ENCODE measurements around the gene RBP2. TPM values are rescaled to one million over a fixed set of nuclear protein-coding genes. Genes with fewer than 3 reads are reported as not detected.

Gene RBP2
- total RNA-seq, 1 donor from 2014 or later: not detected

DNA sequence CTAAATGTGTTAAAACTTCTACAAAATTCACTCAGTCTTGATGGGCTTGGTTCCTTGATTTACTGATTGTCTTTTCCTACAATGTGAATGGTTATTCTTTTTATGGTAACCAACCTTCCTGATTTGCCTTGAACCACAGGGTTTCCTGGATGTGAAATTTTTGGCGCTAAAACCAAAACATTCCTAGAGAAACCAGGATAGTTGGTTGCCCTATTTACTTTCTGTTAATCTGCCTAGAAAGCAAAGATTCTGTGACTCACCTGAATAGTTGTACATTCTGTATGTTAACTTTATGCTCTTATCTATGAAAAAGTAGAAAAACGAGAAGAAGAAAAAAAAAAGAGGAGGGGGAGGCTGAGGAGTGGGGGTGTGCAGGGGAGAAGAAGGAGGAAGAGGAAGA lies 23.2 kb upstream of the RBP2 start:
- no peak overlapping the region for H3K27ac Mint-ChIP-seq
- H3K27me3 Mint-ChIP-seq: peaks cover 1% of the 10 kb centered on the region
- DNase-seq: no peak
- intact Hi-C loops (cut with micrococcal nuclease): no loop called here
- H3K4me3 Mint-ChIP-seq: no peak overlapping the region
- ChIA-PET POLR2A (no interaction called here), CTCF (no interaction called here)
- H3K4me1 Mint-ChIP-seq: peaks cover 6% of the 10 kb centered on the region
- H3K36me3 Mint-ChIP-seq (ENCODE audit: low read depth): peaks cover 12% of the 10 kb centered on the region
- ATAC-seq (ENCODE audit: low read depth): no peak
- TF ChIP-seq, protein P1, sequence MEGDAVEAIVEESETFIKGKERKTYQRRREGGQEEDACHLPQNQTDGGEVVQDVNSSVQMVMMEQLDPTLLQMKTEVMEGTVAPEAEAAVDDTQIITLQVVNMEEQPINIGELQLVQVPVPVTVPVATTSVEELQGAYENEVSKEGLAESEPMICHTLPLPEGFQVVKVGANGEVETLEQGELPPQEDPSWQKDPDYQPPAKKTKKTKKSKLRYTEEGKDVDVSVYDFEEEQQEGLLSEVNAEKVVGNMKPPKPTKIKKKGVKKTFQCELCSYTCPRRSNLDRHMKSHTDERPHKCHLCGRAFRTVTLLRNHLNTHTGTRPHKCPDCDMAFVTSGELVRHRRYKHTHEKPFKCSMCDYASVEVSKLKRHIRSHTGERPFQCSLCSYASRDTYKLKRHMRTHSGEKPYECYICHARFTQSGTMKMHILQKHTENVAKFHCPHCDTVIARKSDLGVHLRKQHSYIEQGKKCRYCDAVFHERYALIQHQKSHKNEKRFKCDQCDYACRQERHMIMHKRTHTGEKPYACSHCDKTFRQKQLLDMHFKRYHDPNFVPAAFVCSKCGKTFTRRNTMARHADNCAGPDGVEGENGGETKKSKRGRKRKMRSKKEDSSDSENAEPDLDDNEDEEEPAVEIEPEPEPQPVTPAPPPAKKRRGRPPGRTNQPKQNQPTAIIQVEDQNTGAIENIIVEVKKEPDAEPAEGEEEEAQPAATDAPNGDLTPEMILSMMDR (IDR thresholded peaks at IDR 0.05): no peak
- H3K9me3 Mint-ChIP-seq: peaks cover 8% of the 10 kb centered on the region

DNA sequence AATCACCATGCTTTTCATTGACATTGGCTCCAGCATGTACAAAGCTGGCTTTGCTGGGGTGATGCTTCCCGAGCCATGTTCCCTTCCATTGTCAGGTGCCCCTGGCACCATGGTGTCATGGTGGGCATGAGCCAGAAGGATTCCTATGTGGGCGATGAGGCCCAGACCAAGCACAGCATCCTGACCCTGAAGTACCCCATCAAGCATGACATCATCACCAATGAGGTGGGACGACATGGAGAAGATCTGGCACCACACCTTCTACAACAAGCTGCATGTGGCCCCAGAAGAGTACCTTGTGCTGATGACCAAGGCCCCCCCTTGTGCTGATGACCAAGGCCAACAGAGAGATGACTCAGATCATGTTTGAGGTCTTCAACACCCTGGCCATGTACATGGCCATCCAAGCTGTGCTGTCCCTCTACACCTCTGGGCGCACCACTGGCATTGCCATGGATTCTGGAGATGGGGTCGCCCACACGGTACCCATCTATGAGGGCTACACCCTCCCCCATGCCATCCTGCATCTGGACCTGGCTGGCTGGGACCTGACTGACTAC lies 17.6 kb upstream of the RBP2 start:
- TF ChIP-seq, protein P1 (IDR thresholded peaks at IDR 0.05): no peak
- peaks cover 25% of the 10 kb centered on the region for H3K9me3 Mint-ChIP-seq
- ATAC-seq (ENCODE audit: low read depth) (no peak), DNase-seq (no peak)
- H3K27ac Mint-ChIP-seq: no peak overlapping the region
- H3K36me3 Mint-ChIP-seq (ENCODE audit: low read depth): peaks cover 14% of the 10 kb centered on the region
- H3K4me1 Mint-ChIP-seq: no peaks in the 10 kb centered on the region
- ChIA-PET POLR2A (no interaction called here), CTCF (no interaction called here)
- no peaks in the 10 kb centered on the region for H3K27me3 Mint-ChIP-seq
- intact Hi-C loops (cut with micrococcal nuclease): no loop called here
- H3K4me3 Mint-ChIP-seq: no peak overlapping the region

DNA sequence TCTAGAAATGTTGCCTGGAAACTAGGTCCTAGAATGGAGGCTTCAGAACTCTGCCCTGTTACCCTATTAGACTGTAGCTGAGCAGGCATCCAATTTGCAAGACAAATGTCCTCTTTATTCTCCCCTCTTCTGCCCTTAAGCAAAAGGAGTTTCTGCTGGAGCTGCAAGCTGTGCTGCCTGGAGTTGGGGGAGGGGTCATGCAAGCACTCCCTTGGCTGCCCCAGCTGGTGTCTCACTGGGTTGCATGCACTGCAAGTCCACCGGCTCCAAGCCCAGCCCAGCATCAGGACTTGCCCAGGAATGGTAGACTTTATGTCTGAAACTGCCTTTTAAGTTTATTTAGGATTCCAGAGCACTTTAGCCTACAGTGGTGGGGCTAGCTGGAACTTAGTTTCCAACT lies 15.7 kb upstream of the RBP2 start:
- Mint-ChIP-seq H3K36me3 (ENCODE audit: low read depth) (peaks cover 14% of the 10 kb centered on the region), H3K9me3 (peaks cover 32% of the 10 kb centered on the region), H3K27ac (no peak overlapping the region), H3K4me3 (no peak overlapping the region), H3K4me1 (no peaks in the 10 kb centered on the region), H3K27me3 (peaks cover 5% of the 10 kb centered on the region)
- CTCF ChIA-PET: no interaction called here
- DNase-seq (no peak), ATAC-seq (ENCODE audit: low read depth) (no peak)
- POLR2A ChIA-PET: no interaction called here
- TF ChIP-seq, protein P1 (IDR thresholded peaks at IDR 0.05): no peak
- intact Hi-C loops (cut with micrococcal nuclease): no loop called here

DNA sequence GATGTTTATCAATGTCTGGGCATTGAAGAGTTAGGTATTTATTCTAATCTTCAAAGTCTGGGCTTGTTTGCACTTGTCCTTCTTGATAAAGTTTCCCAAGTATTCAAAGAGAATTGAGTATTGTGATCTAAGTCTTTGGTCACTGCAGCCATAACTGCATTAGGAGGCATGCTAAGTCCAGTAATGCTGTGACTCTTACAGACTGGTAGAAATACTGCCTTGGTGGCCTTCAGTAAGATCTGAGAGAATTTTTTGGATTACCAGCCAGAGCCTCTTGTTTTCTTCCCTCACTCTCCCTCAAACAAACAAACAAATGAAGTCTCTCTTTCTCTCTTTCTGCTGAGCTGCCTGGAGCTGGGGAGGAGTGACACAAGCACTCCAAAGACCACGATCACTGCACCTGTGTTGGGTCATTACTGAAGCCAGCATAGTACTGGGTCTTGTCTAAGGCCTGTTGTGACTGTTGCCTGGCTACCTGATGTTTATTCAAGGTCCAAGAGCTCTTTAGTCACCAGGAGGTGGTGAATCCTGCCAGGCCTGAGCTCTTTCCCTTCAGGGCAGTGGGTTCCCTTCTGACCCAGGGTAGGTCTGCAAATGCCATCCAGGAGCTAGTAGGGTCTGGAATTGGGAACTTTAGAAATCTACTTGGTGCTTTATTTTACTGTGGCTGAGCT lies 14.8 kb upstream of the RBP2 start:
- Mint-ChIP-seq H3K4me1 (no peaks in the 10 kb centered on the region), H3K9me3 (peaks cover 29% of the 10 kb centered on the region), H3K36me3 (ENCODE audit: low read depth) (peaks cover 12% of the 10 kb centered on the region), H3K4me3 (no peak overlapping the region), H3K27ac (no peak overlapping the region), H3K27me3 (peaks cover 5% of the 10 kb centered on the region)
- ChIA-PET CTCF (no interaction called here), POLR2A (no interaction called here)
- no peak for DNase-seq
- intact Hi-C loops (cut with micrococcal nuclease): no loop called here
- TF ChIP-seq, protein P1 (IDR thresholded peaks at IDR 0.05): no peak
- no peak for ATAC-seq (ENCODE audit: low read depth)

DNA sequence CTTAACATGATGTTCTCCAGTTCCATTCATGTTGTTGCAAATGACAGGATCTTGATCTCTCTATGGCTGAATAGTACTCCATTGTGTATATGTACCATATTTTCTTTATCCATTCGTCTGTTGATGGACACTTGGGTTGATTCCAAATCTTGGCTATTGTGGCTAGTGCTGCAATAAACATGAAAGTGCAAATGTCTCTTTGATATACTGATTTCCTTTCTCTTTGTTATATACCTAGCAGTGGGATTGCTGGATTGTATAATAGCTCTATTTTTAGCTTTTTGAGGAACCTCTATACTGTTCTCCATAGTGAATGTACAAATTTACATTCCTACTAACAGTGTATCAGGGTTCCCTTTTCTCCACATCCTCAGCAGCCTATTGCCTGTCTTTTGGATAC lies 5.9 kb upstream of the RBP2 start:
- intact Hi-C loops (cut with micrococcal nuclease): no loop called here
- Mint-ChIP-seq H3K27ac (no peak overlapping the region), H3K4me1 (no peaks in the 10 kb centered on the region)

More for the DNA sequence above, 5.9 kb upstream of the RBP2 start:
- ATAC-seq (ENCODE audit: low read depth): no peak
- TF ChIP-seq, protein P1 (IDR thresholded peaks at IDR 0.05): no peak
- no peak for DNase-seq
- ChIA-PET POLR2A (no interaction called here), CTCF (no interaction called here)
- peaks cover 2% of the 10 kb centered on the region for H3K9me3 Mint-ChIP-seq
- H3K36me3 Mint-ChIP-seq (ENCODE audit: low read depth): no peaks in the 10 kb centered on the region
- no peaks in the 10 kb centered on the region for H3K27me3 Mint-ChIP-seq
- no peak overlapping the region for H3K4me3 Mint-ChIP-seq
